Measurements from ENCODE around the gene U2AF1L4. TPM values are rescaled to one million over a fixed set of nuclear protein-coding genes. Genes with fewer than 3 reads are reported as not detected.

U2AF1L4 gene
- total RNA-seq, 2 donors from 2014 or later, result 17.7 to 21.6 TPM

- intact Hi-C loops (cut with DNase I), result no loop called here
These were observed 25.1 kb downstream of the U2AF1L4 start for GRCh38 chr19:35720163-35720524.

GRCh38 chr19:35719402-35720162 is 25.6 kb downstream of the U2AF1L4 start:
- no peak for ATAC-seq
- intact Hi-C loops (cut with DNase I), result loop anchor here (5.0 to 10.0 kb wide), 2 partner anchors 172 to 215 kb away; partner anchors contain the start of genes LRFN3 (in 1 of the 2) and TMEM147 (in 1 of the 2)
- DNase-seq, result no peak

More at GRCh38 chr19:35720163-35720524, 25.1 kb downstream of the U2AF1L4 start:
- DNase-seq (no peak), ATAC-seq (no peak)

- peak; percentile 60 for DNase-seq
- intact Hi-C loops (cut with DNase I), result loop anchor here (5.0 to 10.0 kb wide), 2 partner anchors 171 to 216 kb away; partner anchors contain the start of genes LRFN3 (in 1 of the 2) and TMEM147 (in 1 of the 2)
These were observed 26.7 kb downstream of the U2AF1L4 start for GRCh38 chr19:35718345-35719041.

GRCh38 chr19:35717665-35718344 is 27.4 kb downstream of the U2AF1L4 start, which contains the start of gene KMT2B:
KMT2B (plus strand) TSS chr19:35718003; CDS start chr19:35718019, 16 bp downstream.
- DNase-seq (no peak), ATAC-seq (peak; percentile 77 to 80)
- intact Hi-C loops (cut with DNase I), result loop anchor here (2.0 to 10.0 kb wide), 3 partner anchors 25 to 217 kb away; partner anchors contain the start of genes LRFN3 (in 1 of the 2) and TMEM147 (in 1 of the 2)

More at GRCh38 chr19:35718345-35719041, 26.7 kb downstream of the U2AF1L4 start:
- no peak for ATAC-seq

- DNase-seq (peak; percentile 97), ATAC-seq (peak; percentile 94 to 96)
- intact Hi-C loops (cut with DNase I), result loop anchor here (2.0 to 10.0 kb wide), 3 partner anchors 24 to 218 kb away; partner anchors contain the start of genes LRFN3 (in 1 of the 2) and TMEM147 (in 1 of the 2)
These were observed 28.2 kb downstream of the U2AF1L4 start for GRCh38 chr19:35716801-35717664.

- ATAC-seq, result peak; percentile 42 to 56
- peak; percentile 73 for DNase-seq
- intact Hi-C loops (cut with DNase I), result loop anchor here (2.0 to 10.0 kb wide), 3 partner anchors 23 to 219 kb away; partner anchors contain the start of genes LRFN3 (in 1 of the 2) and TMEM147 (in 1 of the 2)
These were observed 29.0 kb downstream of the U2AF1L4 start for GRCh38 chr19:35715981-35716800.

GRCh38 chr19:35715355-35715809 is 29.8 kb downstream of the U2AF1L4 start:
- DNase-seq, result no peak
- intact Hi-C loops (cut with DNase I), result loop anchor here (5.0 to 10.0 kb wide), 2 partner anchors 168 to 219 kb away; partner anchors contain the start of genes LRFN3 (in 1 of the 2) and TMEM147 (in 1 of the 2)

GRCh38 chr19:35714601-35715354 is 30.4 kb downstream of the U2AF1L4 start:
- DNase-seq (no peak), ATAC-seq (no peak)
- intact Hi-C loops (cut with DNase I), result loop anchor here (5.0 to 10.0 kb wide), 3 partner anchors 162 to 220 kb away; partner anchors contain the start of genes LRFN3 (in 1 of the 2) and TMEM147 (in 1 of the 2)

More at GRCh38 chr19:35715355-35715809, 29.8 kb downstream of the U2AF1L4 start:
- ATAC-seq, result no peak

- no peak for DNase-seq
- no peak for ATAC-seq
- intact Hi-C loops (cut with DNase I), result loop anchor here in 1 of 2 donors (5.0 to 10.0 kb wide), 2 partner anchors 162 to 221 kb away; partner anchors contain the start of gene LRFN3
These were observed 31.2 kb downstream of the U2AF1L4 start for GRCh38 chr19:35713904-35714495.

GRCh38 chr19:35713506-35713850 is 31.7 kb downstream of the U2AF1L4 start:
- intact Hi-C loops (cut with DNase I), result loop anchor here in 1 of 2 donors (5.0 to 10.0 kb wide), 2 partner anchors 161 to 221 kb away; partner anchors contain the start of gene LRFN3
- no peak for ATAC-seq
- DNase-seq, result no peak

- DNase-seq, result no peak
- intact Hi-C loops (cut with DNase I), result loop anchor here in 1 of 2 donors (5.0 to 10.0 kb wide), 2 partner anchors 161 to 222 kb away; partner anchors contain the start of gene LRFN3
- ATAC-seq, result no peak
These were observed 32.4 kb downstream of the U2AF1L4 start for GRCh38 chr19:35712567-35713505.

GRCh38 chr19:35710784-35711723 is 34.2 kb downstream of the U2AF1L4 start:
- ATAC-seq, result no peak
- intact Hi-C loops (cut with DNase I), result loop anchor here in 1 of 2 donors (5.0 to 10.0 kb wide), 2 partner anchors 159 to 224 kb away; partner anchors contain the start of gene LRFN3
- no peak for DNase-seq

GRCh38 chr19:35708391-35708790 is 36.8 kb downstream of the U2AF1L4 start:
- DNase-seq, result no peak
- no peak for ATAC-seq
- intact Hi-C loops (cut with DNase I), result no loop called here

Data from left cardiac atrium (tissue), 4 donors.